GM21390 (cell line): Measurements from ENCODE around the gene LY6G6F.

Experiments
- ATAC-seq: cut with Tn5 transposase; IDR thresholded peaks from one replicate; pipeline ENCODE4 v1.9.1; 2021; ENCODE audit not compliant: unreplicated experiment

The LY6G6F gene

GRCh38 chr6:31723245-31723979 lies 16.7 kb downstream of the LY6G6F start, which contains the start of gene MPIG6B:
TSS of gene MPIG6B (plus strand) at chr6:31723373. CDS start at chr6:31723384, 11 bp downstream.
- ATAC-seq = no peak

GRCh38 chr6:31723980-31724691 lies 17.5 kb downstream of the LY6G6F start:
- no peak for ATAC-seq

GRCh38 chr6:31725502-31726350 lies 19.1 kb downstream of the LY6G6F start:
- no peak for ATAC-seq

GRCh38 chr6:31727034-31727716 lies 20.5 kb downstream of the LY6G6F start:
- ATAC-seq = no peak

- ATAC-seq = no peak
These were observed 21.3 kb downstream of the LY6G6F start for GRCh38 chr6:31727717-31728671.

- no peak for ATAC-seq
These were observed 22.3 kb downstream of the LY6G6F start, which contains the start of gene DDAH2 for GRCh38 chr6:31728767-31729514. TSS of gene DDAH2 (minus strand) at chr6:31729299. CDS start at chr6:31729161, 138 bp downstream.

GRCh38 chr6:31729515-31729978 lies 22.9 kb downstream of the LY6G6F start:
- peak; percentile 45 for ATAC-seq

GRCh38 chr6:31729979-31730630 lies 23.4 kb downstream of the LY6G6F start:
- ATAC-seq = peak; percentile 33

- ATAC-seq = no peak
These were observed 24.0 kb downstream of the LY6G6F start for GRCh38 chr6:31730631-31731086.

- no peak for ATAC-seq
These were observed 25.4 kb downstream of the LY6G6F start for GRCh38 chr6:31732029-31732428.

GRCh38 chr6:31733734-31734133 lies 27.1 kb downstream of the LY6G6F start:
- no peak for ATAC-seq

GRCh38 chr6:31734247-31734820 lies 27.7 kb downstream of the LY6G6F start:
- ATAC-seq = no peak

GRCh38 chr6:31734821-31735406 lies 28.2 kb downstream of the LY6G6F start:
- no peak for ATAC-seq

GRCh38 chr6:31736021-31736767 lies 29.5 kb downstream of the LY6G6F start, which contains the start of gene CLIC1:
TSS of gene CLIC1 (minus strand) at chr6:31736530. CDS start at chr6:31736300, 230 bp downstream.
- ATAC-seq = no peak

GRCh38 chr6:31736768-31737314 lies 30.2 kb downstream of the LY6G6F start:
- ATAC-seq = no peak

- no peak for ATAC-seq
These were observed 30.8 kb downstream of the LY6G6F start for GRCh38 chr6:31737315-31737990.
